GM23248 (cell line): ENCODE measurements around the gene SNX4. TPM values are rescaled to one million over a fixed set of nuclear protein-coding genes. Genes with fewer than 3 reads are reported as not detected.
A peak's percentile ranks its signal among the peaks of the same experiment; 100 is the strongest.

ENCODE experiments used
- DNase-seq: peaks from one replicate; pipeline ENCODE4 v3.0.0-alpha.2; 2015
- H2AFZ ChIP-seq: fragments of 200-600 bp; sonication (generic); 2 replicates; pipeline ENCODE4 v1.6.1; 2016; ENCODE audit warnings: antibody characterized with exemption
- H3F3A ChIP-seq: fragments of 200-600 bp; sonication (generic); 2 replicates; pipeline ENCODE4 v1.6.1; 2016; ENCODE audit warnings: mild to moderate bottlenecking, antibody characterized with exemption, mixed run types; ENCODE audit not compliant: insufficient read depth
- H3K27ac ChIP-seq: fragments of 200-600 bp; sonication (generic); 2 replicates; pipeline ENCODE4 v1.5.1; 2016; ENCODE audit warnings: mild to moderate bottlenecking
- H3K27me3 ChIP-seq: fragments of 200-600 bp; sonication (generic); replicated peaks from 2 replicates; pipeline ENCODE4 v1.6.1; 2016; ENCODE audit warnings: mild to moderate bottlenecking; ENCODE audit not compliant: insufficient read depth
- H3K36me3 ChIP-seq: fragments of 200-600 bp; sonication (generic); 2 replicates; pipeline ENCODE4 v1.6.1; 2016; ENCODE audit warnings: low read depth, mild to moderate bottlenecking
- H3K4me1 ChIP-seq: fragments of 200-600 bp; sonication (generic); 2 replicates; pipeline ENCODE4 v1.6.1; 2016; ENCODE audit warnings: mild to moderate bottlenecking; ENCODE audit not compliant: insufficient read depth
- H3K4me2 ChIP-seq: fragments of 200-600 bp; sonication (generic); one replicate; pipeline ENCODE4 v1.6.1; 2016; ENCODE audit warnings: mild to moderate bottlenecking; ENCODE audit not compliant: unreplicated experiment
- H3K4me3 ChIP-seq: fragments of 200-600 bp; sonication (generic); 2 replicates; pipeline ENCODE4 v1.5.1; 2016; ENCODE audit warnings: mild to moderate bottlenecking
- H3K79me2 ChIP-seq: fragments of 200-600 bp; sonication (generic); 2 replicates; pipeline ENCODE4 v1.6.1; 2016; ENCODE audit warnings: mild to moderate bottlenecking; ENCODE audit not compliant: insufficient read depth
- H3K9ac ChIP-seq: fragments of 200-600 bp; sonication (generic); 2 replicates; pipeline ENCODE4 v1.6.1; 2016; ENCODE audit warnings: mild to moderate bottlenecking
- H3K9me2 ChIP-seq: fragments of 200-600 bp; sonication (generic); 2 replicates; pipeline ENCODE4 v1.6.1; 2016; ENCODE audit warnings: mixed run types, mild to moderate bottlenecking, moderate library complexity; ENCODE audit not compliant: insufficient read depth
- H3K9me3 ChIP-seq: fragments of 200-600 bp; sonication (generic); one replicate; pipeline ENCODE4 v1.6.1; 2017; ENCODE audit warnings: low read depth
- H4K20me1 ChIP-seq: fragments of 200-600 bp; sonication (generic); 2 replicates; pipeline ENCODE4 v1.6.0; 2016; ENCODE audit not compliant: insufficient read depth
- EZH2 ChIP-seq: fragments of 200-600 bp; sonication (generic); IDR thresholded peaks from 2 replicates; pipeline ENCODE4 v1.6.1; 2018; ENCODE audit warnings: antibody characterized with exemption, mild to moderate bottlenecking; ENCODE audit not compliant: insufficient read depth, poor library complexity, severe bottlenecking
- EZH2phosphoT487 ChIP-seq: fragments of 200-600 bp; sonication (generic); IDR thresholded peaks from 2 replicates; pipeline ENCODE4 v1.6.1; 2018; ENCODE audit warnings: antibody characterized with exemption, moderate library complexity, mild to moderate bottlenecking, low read depth; ENCODE audit not compliant: insufficient read depth
- WGBS, 2 experiments: methylation state at CpG; one replicate each; pipeline ENCODE4 v1.1.6; 2015 to 2017; ENCODE audit warnings: low lambda C conversion rate in 2 of 2, low coverage in 1 of 2; ENCODE audit errors: missing lambda C conversion rate in 2 of 2; 5-methylcytosine and 5-hydroxymethylcytosine counted together
- in situ Hi-C: fragments of 300-500 bp; cut with MboI; formaldehyde crosslinking; loops from 2 replicates; pipeline ENCODE4 v1.15.0; 2020
- polyA plus RNA-seq: library from polyadenylated mRNA; unstranded; fragments of >200 nt; fragmentation: Nextera tagmentation; extraction: Ambion mirVana; gene quantifications from 2 replicates; pipeline ENCODE4 v1.2.1, GENCODE V29; 2016
- total RNA-seq: library from RNA; depleted of rRNA; stranded (reverse); fragments of >200 nt; shearing (Covaris generic); gene quantifications from 2 replicates; pipeline ENCODE4 v1.2.3, GENCODE V29; 2014

The SNX4 gene
- total and polyA plus RNA-seq, 2 experiments from 2014 or later, result 27.6 to 28.4 TPM

GRCh38 chr3:125436921-125437320, 83.1 kb downstream of the SNX4 start:
- Histone ChIP-seq H3F3A (0 out of 2 replicates have a peak, but pooled peaks cover 2% of the 10 kb centered on the region), H3K9me3 (no peaks in the 10 kb centered on the region), H3K27ac (no peak overlapping the region), H3K79me2 (no peaks in the 10 kb centered on the region), H4K20me1 (no peaks in the 10 kb centered on the region), H3K4me1 (peaks cover 7% of the 10 kb centered on the region), H3K27me3 (no peaks in the 10 kb centered on the region), H3K9ac (no peak overlapping the region), H3K4me3 (no peak overlapping the region), H2AFZ (no peak overlapping the region), H3K36me3 (no peaks in the 10 kb centered on the region), H3K9me2 (no peaks in the 10 kb centered on the region), H3K4me2 (no peak overlapping the region)
- in situ Hi-C loops, result loop anchor here (10.0 kb wide), 1 partner anchor 502 kb away; the partner anchor contains the start of gene MUC13
- WGBS, 2 experiments, result 81 to 84% methylated on average over 7 of the region's 7 CpGs
- DNase-seq, result no peak
- TF ChIP-seq EZH2 (no peak), EZH2phosphoT487 (no peak)

- Histone ChIP-seq H3K4me1 (peaks cover 17% of the 10 kb centered on the region), H3K27ac (no peak overlapping the region), H3K79me2 (no peaks in the 10 kb centered on the region), H3K36me3 (no peaks in the 10 kb centered on the region), H3K27me3 (no peaks in the 10 kb centered on the region), H3K4me3 (no peak overlapping the region), H3K9me3 (no peaks in the 10 kb centered on the region), H3K4me2 (no peak overlapping the region), H3K9ac (no peak overlapping the region), H3K9me2 (no peaks in the 10 kb centered on the region), H2AFZ (no peak overlapping the region), H3F3A (0 out of 2 replicates have a peak, but pooled peaks cover 7% of the 10 kb centered on the region), H4K20me1 (no peaks in the 10 kb centered on the region)
- TF ChIP-seq EZH2phosphoT487, result no peak
- TF ChIP-seq EZH2, result no peak
- WGBS, 2 experiments, result 91 to 95% methylated on average over 2 of the region's 2 CpGs
- peak; percentile 14 for DNase-seq
- in situ Hi-C loops, result loop anchor here (10.0 kb wide), 1 partner anchor 500 kb away; the partner anchor contains the start of gene MUC13
Observed at GRCh38 chr3:125435231-125435630, 84.8 kb downstream of the SNX4 start.

- H2AFZ ChIP-seq, result no peak overlapping the region
- in situ Hi-C loops, result loop anchor here (10.0 kb wide), 1 partner anchor 500 kb away; the partner anchor contains the start of gene MUC13
- no peaks in the 10 kb centered on the region for H3K27me3 ChIP-seq
- H3K27ac ChIP-seq, result no peak overlapping the region
- H3K36me3 ChIP-seq, result no peaks in the 10 kb centered on the region
- no peak for TF ChIP-seq EZH2
- TF ChIP-seq EZH2phosphoT487, result no peak
- H3K4me2 ChIP-seq, result no peak overlapping the region
- 0 out of 2 replicates have a peak, but pooled peaks cover 7% of the 10 kb centered on the region for H3F3A ChIP-seq
- H4K20me1 ChIP-seq, result no peaks in the 10 kb centered on the region
- H3K9me2 ChIP-seq, result no peaks in the 10 kb centered on the region
- H3K79me2 ChIP-seq, result no peaks in the 10 kb centered on the region
- no peak overlapping the region for H3K4me3 ChIP-seq
- no peak for DNase-seq
- H3K9ac ChIP-seq, result no peak overlapping the region
- peaks cover 17% of the 10 kb centered on the region for H3K4me1 ChIP-seq
- 93% methylated on average over 6 of the region's 6 CpGs for WGBS, 2 experiments
- H3K9me3 ChIP-seq, result no peaks in the 10 kb centered on the region
Observed at GRCh38 chr3:125434582-125435011, 85.4 kb downstream of the SNX4 start.

- H3K79me2 ChIP-seq, result no peaks in the 10 kb centered on the region
- H3K27me3 ChIP-seq, result no peaks in the 10 kb centered on the region
- peaks cover 17% of the 10 kb centered on the region for H3K4me1 ChIP-seq
- H3K27ac ChIP-seq, result no peak overlapping the region
- WGBS, 2 experiments, result 81 to 83% methylated on average over 6 of the region's 6 CpGs
- TF ChIP-seq EZH2phosphoT487 (no peak), EZH2 (no peak)
- H3K4me3 ChIP-seq, result no peak overlapping the region
- H3K4me2 ChIP-seq, result no peak overlapping the region
- DNase-seq, result no peak
- no peak overlapping the region for H3K9ac ChIP-seq
- no peak overlapping the region for H2AFZ ChIP-seq
- no peaks in the 10 kb centered on the region for H4K20me1 ChIP-seq
- in situ Hi-C loops, result loop anchor here (10.0 kb wide), 1 partner anchor 499 kb away; the partner anchor contains the start of gene MUC13
- H3K36me3 ChIP-seq, result no peaks in the 10 kb centered on the region
- no peaks in the 10 kb centered on the region for H3K9me2 ChIP-seq
- no peaks in the 10 kb centered on the region for H3K9me3 ChIP-seq
- H3F3A ChIP-seq, result 0 out of 2 replicates have a peak, but pooled peaks cover 7% of the 10 kb centered on the region
Observed at GRCh38 chr3:125433611-125434041, 86.4 kb downstream of the SNX4 start.
